Measurements from ENCODE around the gene OR4C12.
"Not testable (repeated sequence)": the region's sequence is repeated elsewhere in the genome, so short reads cannot be mapped to it uniquely, and the experiment has no call there.

Gene OR4C12

GRCh38 chr11:49982435-49982834 lies at the start of gene OR4C12:
Gene OR4C12, minus strand, starts transcription at chr11:49982535. Its CDS starts 34 bp downstream, at chr11:49982501.
- in situ Hi-C loops (cut with HindIII; ENCODE audit: low pct_unique_long_range_greater_than_20kb, low sequenced_read_pairs); DNase-seq (ENCODE audit: low read depth in 1 of 2, low spot score in 1 of 2): not testable (repeated sequence)

GRCh38 chr11:50030193-50030592 lies 47.9 kb upstream of the OR4C12 start:
- TF ChIP-seq JUND (IDR thresholded peaks at IDR 0.05; ENCODE audit: low read depth), result no peak
- peak in 1 of 2 experiments; percentile 42 for DNase-seq (ENCODE audit: low read depth in 1 of 2, low spot score in 1 of 2)

GRCh38 chr11:49995565-49995964 lies 13.2 kb upstream of the OR4C12 start:
- in situ Hi-C loops (cut with HindIII; ENCODE audit: low pct_unique_long_range_greater_than_20kb, low sequenced_read_pairs), result no loop called here
- DNase-seq (ENCODE audit: low read depth in 1 of 2, low spot score in 1 of 2), result peak in 1 of 2 experiments; percentile 94
- TF ChIP-seq JUND (IDR thresholded peaks at IDR 0.05; ENCODE audit: low read depth), result no peak

More at GRCh38 chr11:50030193-50030592, 47.9 kb upstream of the OR4C12 start:
- in situ Hi-C loops (cut with HindIII; ENCODE audit: low pct_unique_long_range_greater_than_20kb, low sequenced_read_pairs), result no loop called here

- DNase-seq (ENCODE audit: low read depth in 1 of 2, low spot score in 1 of 2); in situ Hi-C loops (cut with HindIII; ENCODE audit: low pct_unique_long_range_greater_than_20kb, low sequenced_read_pairs): not testable (repeated sequence)
Measured at GRCh38 chr11:49973439-49973838, 8.9 kb downstream of the OR4C12 start.

GRCh38 chr11:49952091-49952490 lies 30.2 kb downstream of the OR4C12 start, which contains the start of gene OR4C13:
Gene OR4C13, plus strand, starts transcription at chr11:49952391. Its CDS starts 32 bp downstream, at chr11:49952423.
- TF ChIP-seq JUND (IDR thresholded peaks at IDR 0.05; ENCODE audit: low read depth), result no peak
- no peak for DNase-seq (ENCODE audit: low read depth in 1 of 2, low spot score in 1 of 2)

GRCh38 chr11:49948701-49949100 lies 33.6 kb downstream of the OR4C12 start:
- DNase-seq (ENCODE audit: low read depth in 1 of 2, low spot score in 1 of 2); in situ Hi-C loops (cut with HindIII; ENCODE audit: low pct_unique_long_range_greater_than_20kb, low sequenced_read_pairs): not testable (repeated sequence)

More at GRCh38 chr11:49952091-49952490, 30.2 kb downstream of the OR4C12 start, which contains the start of gene OR4C13:
- in situ Hi-C loops (cut with HindIII; ENCODE audit: low pct_unique_long_range_greater_than_20kb, low sequenced_read_pairs), result no loop called here
